HepG2 (cell line): ENCODE measurements around the gene CMIP. TPM values are rescaled to one million over a fixed set of nuclear protein-coding genes. Genes with fewer than 3 reads are reported as not detected.

Source experiments
- AKNA ChIP-seq: sonication (generic); formaldehyde crosslinking; IDR thresholded peaks from 2 replicates; pipeline ENCODE4 v1.4.0; 2020; ENCODE audit warnings: missing genetic modification reagents, borderline replicate concordance
- ARID5B ChIP-seq: IDR thresholded peaks from 2 replicates; pipeline ENCODE4 v1.4.0; 2020; ENCODE audit warnings: mild to moderate bottlenecking, missing genetic modification reagents
- NFRKB ChIP-seq: fragments of 450-650 bp; IDR thresholded peaks from 2 replicates; pipeline ENCODE4 v1.6.1; 2017
- NR3C1 ChIP-seq: sonication (generic); formaldehyde crosslinking; IDR thresholded peaks from 2 replicates; pipeline ENCODE4 v1.4.0; 2020; ENCODE audit warnings: missing genetic modification reagents
- PAX8 ChIP-seq: sonication (generic); formaldehyde crosslinking; IDR thresholded peaks from 2 replicates; pipeline ENCODE4 v1.8.0; 2022; ENCODE audit warnings: mild to moderate bottlenecking, missing genetic modification reagents, borderline replicate concordance
- RAD51 ChIP-seq: fragments of 450-650 bp; IDR thresholded peaks from 2 replicates; pipeline ENCODE4 v1.6.1; 2016; ENCODE audit warnings: borderline replicate concordance
- TFDP1 ChIP-seq: IDR thresholded peaks from 2 replicates; pipeline ENCODE4 v1.6.1; 2016; ENCODE audit warnings: missing compliant biosample characterization, missing genetic modification reagents, borderline replicate concordance
- THAP8 ChIP-seq: sonication (generic); formaldehyde crosslinking; IDR thresholded peaks from 2 replicates; pipeline ENCODE4 v1.5.1; 2020; ENCODE audit warnings: missing genetic modification reagents, mild to moderate bottlenecking, borderline replicate concordance
- XRCC5 ChIP-seq: fragments of 200-400 bp; formaldehyde crosslinking; optimal IDR thresholded peaks from 2 replicates; pipeline ENCODE3; 2017; ENCODE audit warnings: mild to moderate bottlenecking, low read length
- ZBED4 ChIP-seq: sonication (generic); formaldehyde crosslinking; IDR thresholded peaks from 2 replicates; pipeline ENCODE4 v1.4.0; 2020; ENCODE audit warnings: missing genetic modification reagents, borderline replicate concordance
- ZNF414 ChIP-seq: sonication (generic); formaldehyde crosslinking; IDR thresholded peaks from 2 replicates; pipeline ENCODE4 v1.5.0; 2020; ENCODE audit warnings: missing genetic modification reagents
- ZNF597 ChIP-seq: sonication (generic); formaldehyde crosslinking; IDR thresholded peaks from 2 replicates; pipeline ENCODE4 v1.5.0; 2020; ENCODE audit warnings: missing genetic modification reagents
- polyA plus RNA-seq, 8 experiments: library from polyadenylated mRNA; depleted of rRNA in 3 of 8; stranded (reverse) in 7 of 8; unstranded in 1 of 8; fragments of >200 nt; fragmentation: Illumina TruSeq in 4 of 8; extraction: Trizol in 4 of 8; gene quantifications; 2 replicates each; pipeline versions ENCODE4 v1.2.1 to v1.2.3, GENCODE V29; 2011 to 2016; ENCODE audit warnings: low read depth in 4 of 8, missing spikeins in 1 of 8, mixed read lengths in 1 of 8; ENCODE audit not compliant: insufficient read depth in 1 of 8
- total RNA-seq, 5 experiments: library from RNA; depleted of rRNA; stranded (reverse); fragments of >200 nt; fragmentation: Illumina TruSeq; extraction: Trizol; gene quantifications; 2 replicates each; pipeline ENCODE4 v1.2.3, GENCODE V29; 2016; ENCODE audit warnings: low read depth in 1 of 5

Gene CMIP
- total and polyA plus RNA-seq, 2 of the 13 experiments (the other 11 are each of a cell fraction or from before 2014, with no cell fraction given), result 10.9 to 18.1 TPM

- TF ChIP-seq ZBED4 (CRISPR knock-in tag) (no peak), RAD51 (no peak), ZNF414 (no peak), AKNA (CRISPR knock-in tag) (no peak), PAX8 (CRISPR knock-in tag) (no peak), XRCC5 (peak; percentile 93), NR3C1 (CRISPR knock-in tag) (no peak), NFRKB (no peak), TFDP1 (CRISPR knock-in tag) (no peak), ZNF597 (CRISPR knock-in tag) (no peak), ARID5B (no peak), THAP8 (CRISPR knock-in tag) (no peak)
These were observed 15.5 kb upstream of the CMIP start (continued) for GRCh38 chr16:81429045-81429521.
